SKM-1 treated with dmso at 0.1 percent for 144 hours (cell line): ENCODE data around the gene NDUFB8.

ENCODE experiments used
- DNase-seq: peaks from one replicate; lab custom pipeline; 2025; ENCODE audit not compliant: unreplicated experiment; lab: John Stamatoyannopoulos, UW

NDUFB8 gene

GRCh38 chr10:100537475-100537874 lies 7.8 kb upstream of the NDUFB8 start:
- DNase-seq: no peak

- DNase-seq: peak; percentile 95
Observed at GRCh38 chr10:100535715-100536353, 6.2 kb upstream of the NDUFB8 start, which contains the start of gene HIF1AN. TSS of gene HIF1AN (plus strand) at chr10:100535943. CDS start at chr10:100535959, 16 bp downstream.

- no peak for DNase-seq
Observed at GRCh38 chr10:100535338-100535714, 5.7 kb upstream of the NDUFB8 start.

GRCh38 chr10:100534726-100535125 lies 5.1 kb upstream of the NDUFB8 start:
- no peak for DNase-seq

GRCh38 chr10:100531761-100532160 lies 2.1 kb upstream of the NDUFB8 start:
- DNase-seq: no peak

- no peak for DNase-seq
Observed at GRCh38 chr10:100528921-100529474, 673 bp downstream of the NDUFB8 start.

GRCh38 chr10:100528123-100528886 lies 1.4 kb downstream of the NDUFB8 start:
- DNase-seq: no peak

GRCh38 chr10:100524638-100525037 lies 5.0 kb downstream of the NDUFB8 start:
- DNase-seq: no peak

- no peak for DNase-seq
Observed at GRCh38 chr10:100524206-100524605, 5.5 kb downstream of the NDUFB8 start.

- no peak for DNase-seq
Observed at GRCh38 chr10:100522945-100523344, 6.7 kb downstream of the NDUFB8 start.

- DNase-seq: no peak
Observed at GRCh38 chr10:100522107-100522801, 7.4 kb downstream of the NDUFB8 start.

GRCh38 chr10:100520811-100521210 lies 8.9 kb downstream of the NDUFB8 start:
- no peak for DNase-seq

GRCh38 chr10:100519311-100520051 lies 10.2 kb downstream of the NDUFB8 start, which contains the start of gene SEC31B:
TSS of gene SEC31B (minus strand) at chr10:100519861. CDS start at chr10:100516952, 2,909 bp downstream.
- DNase-seq: no peak

GRCh38 chr10:100518761-100519241 lies 10.9 kb downstream of the NDUFB8 start:
- no peak for DNase-seq

- no peak for DNase-seq
Observed at GRCh38 chr10:100516847-100517246, 12.8 kb downstream of the NDUFB8 start.

GRCh38 chr10:100515612-100516011 lies 14.1 kb downstream of the NDUFB8 start:
- no peak for DNase-seq

- DNase-seq: peak; percentile 41
Observed at GRCh38 chr10:100510533-100511308, 18.9 kb downstream of the NDUFB8 start.

GRCh38 chr10:100509241-100509840 lies 20.3 kb downstream of the NDUFB8 start:
- DNase-seq: no peak

- peak; percentile 44 for DNase-seq
Observed at GRCh38 chr10:100508691-100509150, 20.9 kb downstream of the NDUFB8 start.
